Measurements from ENCODE around the gene KYAT1.

Gene KYAT1

DNA sequence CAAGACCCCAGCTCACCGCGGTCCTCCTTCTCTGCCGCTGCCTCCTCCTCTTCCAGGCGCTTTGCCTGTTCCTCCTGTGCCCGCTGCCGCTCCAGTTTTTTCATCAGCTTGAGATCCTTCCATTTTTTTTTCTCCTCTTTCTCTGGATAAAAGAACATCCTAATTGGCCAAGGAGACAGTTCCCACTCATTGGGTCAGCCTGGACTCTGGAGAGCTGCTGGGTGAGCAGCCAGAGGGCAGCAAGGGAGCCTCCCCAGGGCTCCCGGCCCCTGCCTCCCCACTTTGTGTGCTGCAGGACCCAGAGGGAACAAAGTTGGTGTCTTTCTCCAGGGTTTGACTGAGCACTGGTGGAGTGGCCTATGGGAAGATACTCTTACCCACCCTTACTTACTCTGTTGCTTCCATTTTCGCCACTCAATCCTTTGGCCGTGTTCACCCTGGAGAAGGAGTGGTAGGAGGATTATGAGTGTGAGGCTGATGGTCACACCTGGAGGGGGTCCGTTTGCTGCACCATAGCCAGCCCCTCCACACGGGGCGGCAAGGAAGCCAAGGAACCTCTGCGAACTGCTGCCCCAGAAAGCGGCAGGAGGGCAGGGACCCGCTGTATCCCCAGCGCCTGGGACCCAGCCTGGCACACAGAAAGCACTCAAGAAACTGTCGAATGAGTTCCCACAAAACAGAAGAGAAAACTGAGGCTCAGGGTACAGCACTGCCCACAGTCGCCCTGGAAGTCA lies 52.9 kb downstream of the KYAT1 start:
- H3K4me1 ChIP-seq (ENCODE audit: control insufficient read depth, insufficient read depth, low read length, poor library complexity, severe bottlenecking) = peaks cover 14% of the 10 kb centered on the region
- no peak for DNase-seq
- no peaks in the 10 kb centered on the region for H3K9me3 ChIP-seq (ENCODE audit: control insufficient read depth, low read length)
- H3K36me3 ChIP-seq (ENCODE audit: control insufficient read depth, insufficient read depth, low read length) = peaks cover 31% of the 10 kb centered on the region
- H3K4me3 ChIP-seq (ENCODE audit: insufficient read depth, low read depth, low read length, poor library complexity, severe bottlenecking) = peak overlapping the region; percentile 90
- peak overlapping the region; percentile 68 for H3K27ac ChIP-seq (ENCODE audit: insufficient read depth, low read length, poor library complexity, severe bottlenecking)
- H3K27me3 ChIP-seq (replicated peaks; ENCODE audit: control insufficient read depth, insufficient read depth, low read length, poor library complexity, severe bottlenecking) = no peaks in the 10 kb centered on the region

DNA sequence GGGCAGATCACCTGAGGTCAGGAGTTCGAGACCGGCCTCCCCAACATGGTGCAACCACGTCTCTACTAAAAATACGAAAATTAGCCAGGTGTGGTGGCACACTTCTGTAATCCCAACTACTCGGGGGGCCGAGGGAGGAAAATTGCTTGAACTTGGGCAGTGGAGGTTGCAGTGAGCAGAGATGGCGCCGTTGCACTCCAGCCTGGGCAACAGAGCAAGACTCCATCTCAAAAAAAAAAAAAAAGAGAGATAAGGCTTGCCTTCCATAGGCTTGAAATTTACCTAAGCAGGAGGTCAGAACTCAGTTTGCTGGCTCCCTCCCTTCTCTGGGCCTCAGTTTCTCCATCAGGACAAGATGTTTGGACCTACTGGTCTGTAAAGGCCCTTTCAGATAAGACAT lies 53.5 kb downstream of the KYAT1 start:
- no peaks in the 10 kb centered on the region for H3K27me3 ChIP-seq (replicated peaks; ENCODE audit: control insufficient read depth, insufficient read depth, low read length, poor library complexity, severe bottlenecking)
- peak overlapping the region; percentile 68 for H3K27ac ChIP-seq (ENCODE audit: insufficient read depth, low read length, poor library complexity, severe bottlenecking)
- no peaks in the 10 kb centered on the region for H3K9me3 ChIP-seq (ENCODE audit: control insufficient read depth, low read length)
- peaks cover 14% of the 10 kb centered on the region for H3K4me1 ChIP-seq (ENCODE audit: control insufficient read depth, insufficient read depth, low read length, poor library complexity, severe bottlenecking)
- DNase-seq = no peak
- H3K36me3 ChIP-seq (ENCODE audit: control insufficient read depth, insufficient read depth, low read length) = peaks cover 37% of the 10 kb centered on the region
- H3K4me3 ChIP-seq (ENCODE audit: insufficient read depth, low read depth, low read length, poor library complexity, severe bottlenecking) = no peak overlapping the region

DNA sequence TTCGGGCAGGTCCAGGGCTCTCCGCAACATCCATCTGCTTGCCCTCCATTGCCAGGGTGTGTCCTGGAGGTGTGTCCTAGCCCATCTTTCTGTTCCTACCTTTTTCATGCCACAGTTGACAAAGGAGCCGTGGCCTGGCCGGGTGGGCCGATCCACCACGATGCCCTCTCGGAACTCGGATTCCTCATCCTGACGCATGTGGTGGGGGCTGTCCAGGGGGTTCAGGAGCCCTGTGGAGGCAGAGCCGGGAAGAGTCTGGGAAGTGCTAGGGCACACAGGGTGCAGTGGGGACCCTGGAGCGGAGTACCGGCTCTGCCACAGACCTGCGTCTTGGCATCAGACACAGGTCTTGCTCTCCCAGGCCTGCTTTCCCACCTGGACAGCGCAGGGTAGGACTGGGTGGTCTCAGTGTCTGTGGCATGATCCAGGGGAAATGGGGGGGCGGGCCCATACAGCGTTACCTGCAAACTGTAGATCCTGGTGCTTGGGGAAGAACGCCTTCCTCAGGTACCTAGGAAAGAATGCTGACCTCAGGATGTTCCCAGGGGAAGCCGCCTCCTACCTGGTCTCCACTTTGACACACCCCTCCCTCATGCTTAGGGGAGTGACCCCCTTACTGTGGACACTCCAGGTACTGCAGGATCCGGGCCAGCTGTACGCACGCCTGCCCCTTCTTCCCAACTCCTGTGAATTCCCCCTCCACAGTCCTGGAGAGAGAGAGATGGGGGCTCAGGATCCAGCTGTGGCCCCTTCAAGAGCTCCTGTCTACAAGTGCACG lies 55.6 kb downstream of the KYAT1 start:
- no peak overlapping the region for H3K27ac ChIP-seq (ENCODE audit: insufficient read depth, low read length, poor library complexity, severe bottlenecking)
- H3K4me3 ChIP-seq (ENCODE audit: insufficient read depth, low read depth, low read length, poor library complexity, severe bottlenecking) = no peak overlapping the region
- peaks cover 50% of the 10 kb centered on the region for H3K36me3 ChIP-seq (ENCODE audit: control insufficient read depth, insufficient read depth, low read length)
- no peaks in the 10 kb centered on the region for H3K27me3 ChIP-seq (replicated peaks; ENCODE audit: control insufficient read depth, insufficient read depth, low read length, poor library complexity, severe bottlenecking)
- H3K9me3 ChIP-seq (ENCODE audit: control insufficient read depth, low read length) = no peaks in the 10 kb centered on the region
- peaks cover 14% of the 10 kb centered on the region for H3K4me1 ChIP-seq (ENCODE audit: control insufficient read depth, insufficient read depth, low read length, poor library complexity, severe bottlenecking)
- no peak for DNase-seq

DNA sequence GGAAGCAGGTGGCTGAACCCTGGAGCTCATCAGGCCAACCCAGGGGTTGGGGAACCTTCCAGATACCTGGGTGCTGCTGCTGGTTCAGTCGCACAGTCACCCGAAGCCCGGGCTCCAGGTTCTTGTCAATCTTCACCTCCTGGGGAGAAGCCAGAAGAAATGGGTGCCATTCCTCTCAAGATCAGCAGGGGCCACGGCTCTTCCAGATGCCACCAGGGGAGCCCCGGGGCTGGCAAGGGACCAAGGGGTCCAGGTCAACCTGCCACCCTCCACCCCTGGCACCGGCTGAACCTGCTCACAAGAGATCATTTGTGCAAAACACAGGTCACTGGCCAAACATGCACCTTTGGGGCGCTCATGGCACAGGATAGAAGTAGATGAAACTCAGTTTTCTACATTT lies 56.8 kb downstream of the KYAT1 start:
- H3K4me1 ChIP-seq (ENCODE audit: control insufficient read depth, insufficient read depth, low read length, poor library complexity, severe bottlenecking) = peaks cover 10% of the 10 kb centered on the region
- H3K4me3 ChIP-seq (ENCODE audit: insufficient read depth, low read depth, low read length, poor library complexity, severe bottlenecking) = no peak overlapping the region
- H3K27me3 ChIP-seq (replicated peaks; ENCODE audit: control insufficient read depth, insufficient read depth, low read length, poor library complexity, severe bottlenecking) = no peaks in the 10 kb centered on the region
- no peaks in the 10 kb centered on the region for H3K9me3 ChIP-seq (ENCODE audit: control insufficient read depth, low read length)
- peaks cover 50% of the 10 kb centered on the region for H3K36me3 ChIP-seq (ENCODE audit: control insufficient read depth, insufficient read depth, low read length)
- H3K27ac ChIP-seq (ENCODE audit: insufficient read depth, low read length, poor library complexity, severe bottlenecking) = no peak overlapping the region
- DNase-seq = no peak

DNA sequence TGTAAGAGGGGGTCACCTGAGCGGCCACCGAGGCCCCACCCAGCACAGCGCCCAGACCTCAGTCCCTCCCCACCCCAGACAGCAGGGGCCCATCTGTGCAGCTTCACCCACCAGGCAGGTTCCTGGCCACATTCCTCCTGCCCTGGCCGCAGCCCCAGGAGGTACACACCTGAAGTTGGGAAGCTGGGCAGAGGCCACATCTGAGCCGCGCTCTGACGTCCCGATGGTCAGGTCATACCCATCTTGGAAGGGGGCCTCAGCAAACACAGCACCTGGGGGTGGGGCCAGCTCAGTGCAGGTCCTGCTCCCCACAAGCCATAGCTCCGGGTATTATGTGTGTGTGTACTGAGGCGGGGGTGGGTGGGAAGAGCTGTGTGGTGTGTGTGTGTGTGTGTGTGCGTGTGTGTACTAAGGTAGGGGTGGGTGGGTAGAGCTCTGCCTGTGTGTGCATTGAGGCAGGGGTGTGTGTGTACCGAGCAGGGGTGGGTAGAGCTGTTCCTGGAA lies 57.8 kb downstream of the KYAT1 start:
- H3K4me1 ChIP-seq (ENCODE audit: control insufficient read depth, insufficient read depth, low read length, poor library complexity, severe bottlenecking) = peaks cover 9% of the 10 kb centered on the region
- no peak overlapping the region for H3K4me3 ChIP-seq (ENCODE audit: insufficient read depth, low read depth, low read length, poor library complexity, severe bottlenecking)
- H3K9me3 ChIP-seq (ENCODE audit: control insufficient read depth, low read length) = no peaks in the 10 kb centered on the region
- no peaks in the 10 kb centered on the region for H3K27me3 ChIP-seq (replicated peaks; ENCODE audit: control insufficient read depth, insufficient read depth, low read length, poor library complexity, severe bottlenecking)
- H3K27ac ChIP-seq (ENCODE audit: insufficient read depth, low read length, poor library complexity, severe bottlenecking) = no peak overlapping the region
- DNase-seq = no peak
- peaks cover 50% of the 10 kb centered on the region for H3K36me3 ChIP-seq (ENCODE audit: control insufficient read depth, insufficient read depth, low read length)

DNA sequence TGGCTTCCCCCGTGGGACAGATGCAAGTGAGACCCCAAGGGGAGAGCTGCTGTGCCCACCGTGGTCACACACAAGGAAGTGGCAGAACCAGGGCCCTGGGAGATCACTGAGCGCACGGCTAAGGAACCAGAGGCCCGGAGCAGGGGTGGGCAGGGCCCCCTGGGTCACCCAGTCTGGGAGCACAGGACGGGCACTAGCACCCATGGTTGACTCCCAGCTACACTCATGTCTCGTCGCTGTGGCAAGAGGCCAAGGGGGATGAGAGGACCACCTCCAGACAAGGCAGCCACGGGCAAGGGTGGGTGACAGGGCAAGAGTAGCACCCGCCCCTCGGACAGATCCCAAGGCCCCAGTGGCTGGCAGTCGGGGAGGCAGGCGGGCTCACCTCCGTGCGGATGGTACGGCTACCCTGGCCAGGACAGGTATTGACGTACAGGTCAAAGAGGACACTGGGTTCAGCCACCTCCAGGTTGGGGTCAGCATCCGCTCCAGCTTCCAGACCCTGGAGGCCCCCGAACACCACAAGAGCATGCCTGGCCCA lies 58.3 kb downstream of the KYAT1 start:
- DNase-seq = no peak
- no peak overlapping the region for H3K27ac ChIP-seq (ENCODE audit: insufficient read depth, low read length, poor library complexity, severe bottlenecking)
- no peaks in the 10 kb centered on the region for H3K9me3 ChIP-seq (ENCODE audit: control insufficient read depth, low read length)
- no peaks in the 10 kb centered on the region for H3K27me3 ChIP-seq (replicated peaks; ENCODE audit: control insufficient read depth, insufficient read depth, low read length, poor library complexity, severe bottlenecking)
- no peak overlapping the region for H3K4me3 ChIP-seq (ENCODE audit: insufficient read depth, low read depth, low read length, poor library complexity, severe bottlenecking)
- peaks cover 50% of the 10 kb centered on the region for H3K36me3 ChIP-seq (ENCODE audit: control insufficient read depth, insufficient read depth, low read length)
- H3K4me1 ChIP-seq (ENCODE audit: control insufficient read depth, insufficient read depth, low read length, poor library complexity, severe bottlenecking) = peaks cover 5% of the 10 kb centered on the region

DNA sequence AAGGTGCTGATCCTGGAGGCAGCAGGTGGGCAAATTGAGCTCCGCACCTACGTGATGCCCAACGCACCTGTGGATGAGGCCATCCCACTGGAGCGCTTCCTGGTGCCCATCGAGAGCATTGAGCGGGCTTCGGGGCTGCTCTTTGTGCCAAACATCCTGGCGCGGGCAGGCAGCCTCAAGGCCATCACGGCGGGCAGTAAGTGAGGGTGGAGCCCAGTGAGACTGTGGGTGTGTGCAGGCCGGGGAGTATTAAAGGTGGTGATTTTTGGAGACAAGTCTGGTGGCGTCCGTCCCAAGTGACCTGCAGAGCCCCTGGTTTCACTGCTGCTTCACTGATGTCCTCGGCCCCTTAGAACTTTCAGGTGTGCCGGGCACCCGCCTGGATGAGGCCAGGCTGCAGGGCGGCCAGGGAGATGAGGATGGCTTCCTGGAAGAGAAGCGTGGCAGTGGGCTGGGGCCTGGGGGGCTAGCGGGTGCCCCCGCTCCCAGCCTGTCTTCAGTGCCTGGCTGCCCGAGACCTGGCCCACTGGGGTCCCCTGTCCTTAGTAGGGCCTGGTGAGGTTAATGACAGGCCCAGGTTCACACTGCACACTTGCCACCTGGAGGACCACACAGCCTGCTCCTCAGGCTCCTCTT lies 59.2 kb downstream of the KYAT1 start:
- H3K27ac ChIP-seq (ENCODE audit: insufficient read depth, low read length, poor library complexity, severe bottlenecking) = no peak overlapping the region
- peaks cover 50% of the 10 kb centered on the region for H3K36me3 ChIP-seq (ENCODE audit: control insufficient read depth, insufficient read depth, low read length)
- no peaks in the 10 kb centered on the region for H3K27me3 ChIP-seq (replicated peaks; ENCODE audit: control insufficient read depth, insufficient read depth, low read length, poor library complexity, severe bottlenecking)
- no peak for DNase-seq
- H3K4me1 ChIP-seq (ENCODE audit: control insufficient read depth, insufficient read depth, low read length, poor library complexity, severe bottlenecking) = peaks cover 4% of the 10 kb centered on the region
- no peaks in the 10 kb centered on the region for H3K9me3 ChIP-seq (ENCODE audit: control insufficient read depth, low read length)
- H3K4me3 ChIP-seq (ENCODE audit: insufficient read depth, low read depth, low read length, poor library complexity, severe bottlenecking) = no peak overlapping the region

DNA sequence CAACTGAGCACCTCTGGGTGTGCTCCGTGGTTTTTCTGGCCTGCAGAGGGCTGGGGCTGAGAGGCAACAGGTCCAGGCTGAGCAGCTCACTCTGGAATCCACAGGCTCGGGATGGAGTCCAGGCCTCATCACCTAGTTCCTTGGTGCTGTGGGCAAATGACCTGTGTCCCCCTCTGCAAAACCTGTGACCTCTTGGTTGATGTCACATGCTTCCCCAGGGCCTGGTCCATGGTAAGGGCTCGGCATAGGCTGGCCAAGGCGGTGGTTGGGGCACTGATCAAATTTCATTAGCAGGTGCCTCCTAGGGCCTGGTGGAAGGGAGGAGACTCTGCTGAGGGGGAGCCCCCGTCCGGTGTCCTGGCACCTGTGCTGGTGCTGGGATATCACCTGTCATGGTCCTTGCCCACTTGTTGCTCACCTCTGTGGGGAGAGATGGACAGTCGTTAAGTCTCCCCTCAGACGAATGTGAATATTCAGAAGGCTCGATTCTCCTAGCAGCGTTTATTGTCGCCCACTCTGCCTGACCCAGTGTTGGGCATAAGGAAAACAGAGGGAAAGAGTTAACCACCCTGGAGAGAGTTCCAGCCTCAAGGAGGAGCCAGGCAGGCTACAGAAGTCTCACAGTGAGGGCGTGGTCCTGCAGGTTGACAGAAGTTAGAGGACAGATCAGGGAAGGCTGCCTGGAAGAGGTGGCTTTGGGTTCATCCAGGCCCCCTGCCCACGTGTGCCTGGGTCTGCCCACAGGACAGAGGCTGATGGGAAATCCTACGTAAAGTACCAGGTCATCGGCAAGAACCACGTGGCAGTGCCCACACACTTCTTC lies 60.0 kb downstream of the KYAT1 start:
- DNase-seq = no peak
- H3K9me3 ChIP-seq (ENCODE audit: control insufficient read depth, low read length) = no peaks in the 10 kb centered on the region
- H3K27me3 ChIP-seq (replicated peaks; ENCODE audit: control insufficient read depth, insufficient read depth, low read length, poor library complexity, severe bottlenecking) = no peaks in the 10 kb centered on the region
- H3K36me3 ChIP-seq (ENCODE audit: control insufficient read depth, insufficient read depth, low read length) = peaks cover 43% of the 10 kb centered on the region
- H3K4me1 ChIP-seq (ENCODE audit: control insufficient read depth, insufficient read depth, low read length, poor library complexity, severe bottlenecking) = peaks cover 4% of the 10 kb centered on the region
- H3K27ac ChIP-seq (ENCODE audit: insufficient read depth, low read length, poor library complexity, severe bottlenecking) = no peak overlapping the region
- no peak overlapping the region for H3K4me3 ChIP-seq (ENCODE audit: insufficient read depth, low read depth, low read length, poor library complexity, severe bottlenecking)
